Left cardiac atrium (tissue), 4 donors: Measurements from ENCODE around the gene FKBP4. TPM values are rescaled to one million over a fixed set of nuclear protein-coding genes. Genes with fewer than 3 reads are reported as not detected.
A peak's percentile ranks its signal among the peaks of the same experiment; 100 is the strongest.

Experiments
- ATAC-seq, 2 donors: fragments of 200-7000 bp; cut with Tn5 transposase; one replicate each; pipeline ENCODE4 v1.9.1; 2020; ENCODE audit warnings: mild to moderate bottlenecking in 2 of 2, moderate library complexity in 2 of 2
- DNase-seq: peaks from one replicate; pipeline ENCODE4 v3.0.0-alpha.2; 2020
- intact Hi-C, 2 donors: fragments of 100-400 bp; cut with DNase I; formaldehyde crosslinking; loops; one replicate each; pipeline versions ENCODE4 v1.14.1 to v1.15.1; 2022 to 2023
- total RNA-seq, 2 donors: library from RNA; stranded (reverse); fragmentation: NEBNext Ultra II Directional; extraction: Animal tissue kit (Norgen Biotek cat#: 25700); gene quantifications; one replicate each; pipeline ENCODE4 v1.2.1, GENCODE V29; 2021
- donor health status: DM: no; HTN: yes; CAD: no.
- donor health status: DM: no; HTN: yes; CAD: no; lungs with severe emphysema.
- donor health status: DM: yes; HTN: yes; CAD: no.
- donor health status: Dilated cardiomyopathy.

Gene FKBP4
- total RNA-seq, 2 donors from 2014 or later = 38.5 to 61.4 TPM

GRCh38 chr12:2805143-2805520 lies 10.4 kb downstream of the FKBP4 start:
- intact Hi-C loops = no loop called here
- no peak for ATAC-seq
- no peak for DNase-seq

DNA sequence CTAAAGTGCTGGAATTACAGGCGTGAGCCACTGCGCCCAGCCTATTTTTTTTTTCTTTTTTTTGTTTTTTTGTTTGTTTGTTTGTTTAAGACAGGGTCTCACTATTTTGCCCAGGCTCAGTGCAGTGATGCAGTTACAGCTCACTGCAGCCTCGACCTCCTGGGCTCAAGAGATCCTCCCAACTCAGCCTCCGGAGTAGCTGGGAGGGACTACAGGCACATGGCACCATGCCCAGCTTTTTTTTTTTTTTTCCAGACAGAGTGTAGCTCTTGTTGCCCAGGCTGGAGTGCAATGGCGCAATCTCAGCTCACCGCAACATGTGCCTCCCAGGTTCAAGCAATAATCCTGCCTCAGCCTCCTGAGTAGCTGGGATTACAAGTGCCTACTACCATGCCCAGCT lies 11.9 kb downstream of the FKBP4 start:
- DNase-seq = no peak
- intact Hi-C loops = no loop called here
- ATAC-seq = no peak

DNA sequence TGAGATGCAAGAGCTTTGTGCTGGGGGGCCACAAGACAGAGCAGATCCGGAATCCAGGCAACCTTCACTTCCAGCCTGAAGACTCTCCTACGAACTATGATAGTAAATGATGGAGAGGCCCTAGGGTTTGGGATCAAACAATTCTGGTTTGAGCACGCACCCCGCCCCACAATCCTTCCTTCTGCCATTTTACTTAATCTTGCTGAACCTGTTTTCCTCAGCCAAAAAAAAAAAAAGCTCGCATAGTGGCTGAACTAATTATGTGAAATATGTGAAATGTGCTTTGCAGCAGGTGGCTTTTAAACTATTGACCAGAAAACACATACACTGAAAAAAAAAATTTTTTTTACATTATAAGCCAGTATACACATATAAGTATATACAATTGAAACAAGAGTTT lies 17.0 kb downstream of the FKBP4 start:
- intact Hi-C loops = no loop called here
- DNase-seq = no peak

GRCh38 chr12:2812290-2813213 lies 17.8 kb downstream of the FKBP4 start, which contains the start of gene ITFG2:
TSS of gene ITFG2 (plus strand) at chr12:2812668. CDS start at chr12:2812761, 93 bp downstream.
- intact Hi-C loops = no loop called here
- ATAC-seq (peak; percentile 98 to 99), DNase-seq (peak; percentile 99)

More for the DNA sequence above, 17.0 kb downstream of the FKBP4 start:
- no peak for ATAC-seq

GRCh38 chr12:2813214-2814185 lies 18.7 kb downstream of the FKBP4 start:
- ATAC-seq (peak; percentile 36 to 67), DNase-seq (peak; percentile 45)
- intact Hi-C loops = no loop called here

DNA sequence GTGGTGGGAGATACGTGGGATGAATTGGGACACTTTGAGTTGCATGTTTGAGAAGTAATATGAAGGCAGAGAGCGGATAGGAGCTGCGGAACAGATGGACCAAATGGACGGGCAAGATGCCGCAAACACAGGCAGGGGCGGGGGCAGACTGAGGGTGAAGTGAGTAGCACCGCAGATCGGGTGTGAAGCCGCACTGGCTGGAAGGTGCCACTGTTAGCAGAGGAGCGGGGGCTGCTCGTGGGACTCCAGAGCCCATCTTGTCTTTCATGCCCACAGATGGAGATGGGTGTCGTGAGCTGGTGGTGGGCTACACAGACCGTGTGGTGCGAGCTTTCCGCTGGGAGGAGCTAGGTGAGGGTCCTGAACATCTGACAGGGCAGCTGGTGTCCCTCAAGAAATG lies 25.0 kb downstream of the FKBP4 start:
- ATAC-seq (no peak), DNase-seq (no peak)
- intact Hi-C loops = no loop called here

DNA sequence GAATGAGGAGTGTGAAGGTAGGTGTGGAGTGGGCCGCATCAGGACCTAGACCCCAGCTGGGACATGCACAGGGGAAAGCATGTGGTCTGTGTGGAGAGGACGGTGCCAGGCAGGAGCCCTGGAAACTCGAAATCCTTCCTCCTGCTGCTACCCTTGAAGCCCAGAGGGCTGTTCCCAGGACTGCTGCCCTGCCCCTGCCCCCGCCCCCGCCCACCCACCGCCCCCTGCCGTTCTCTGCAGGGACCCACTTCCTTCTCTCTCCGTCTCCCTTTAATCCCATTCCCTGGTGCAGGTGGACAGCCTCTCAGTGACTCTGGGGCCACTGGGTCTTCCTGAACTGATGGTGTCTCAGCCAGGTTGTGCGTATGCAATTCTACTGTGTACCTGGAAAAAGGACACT lies 25.7 kb downstream of the FKBP4 start:
- no peak for DNase-seq
- ATAC-seq = no peak
- intact Hi-C loops = no loop called here

GRCh38 chr12:2823483-2823882 lies 28.7 kb downstream of the FKBP4 start:
- ATAC-seq (no peak), DNase-seq (no peak)
- intact Hi-C loops = no loop called here

DNA sequence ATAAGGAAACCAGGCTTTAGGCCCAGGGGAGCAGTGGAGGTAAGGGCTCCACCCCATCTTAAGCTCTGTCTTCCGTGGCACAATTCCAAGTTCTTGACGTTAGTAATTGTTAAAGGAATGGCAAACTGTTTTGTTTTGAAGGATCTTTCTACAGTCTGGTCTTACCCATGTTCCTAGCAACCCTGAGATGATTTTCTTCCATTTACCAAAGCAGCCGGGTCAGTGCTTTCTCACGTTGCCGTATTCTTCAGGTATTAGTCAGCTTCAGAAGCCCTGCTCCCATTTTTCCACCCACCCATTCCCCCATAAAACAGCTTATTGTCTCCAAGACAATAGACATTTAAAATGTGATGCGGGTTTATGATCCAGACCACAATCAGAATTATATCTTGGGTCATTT lies 29.8 kb downstream of the FKBP4 start:
- DNase-seq = no peak
- ATAC-seq = no peak
- intact Hi-C loops = no loop called here

GRCh38 chr12:2825132-2825531 lies 30.4 kb downstream of the FKBP4 start:
- no peak for DNase-seq
- intact Hi-C loops = no loop called here
- no peak for ATAC-seq

DNA sequence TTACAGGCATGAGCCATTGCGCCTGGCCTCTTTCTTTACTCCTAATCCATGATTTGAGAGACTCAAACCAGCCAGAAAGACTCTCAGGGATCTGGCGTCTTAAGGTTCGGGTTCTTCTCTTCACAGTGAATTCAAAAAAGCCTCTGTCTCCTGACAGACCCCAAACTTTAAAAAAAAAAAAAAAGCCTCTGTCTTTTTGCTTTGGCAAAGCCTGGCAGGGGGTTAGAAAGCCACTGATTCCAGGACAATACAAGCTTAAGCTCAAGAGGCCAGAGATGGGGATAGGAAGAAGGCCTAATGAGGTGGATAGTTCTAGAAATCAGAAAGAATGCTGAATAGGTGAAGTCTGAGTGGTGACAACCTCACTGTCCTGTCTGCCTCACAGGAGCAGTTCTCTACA lies 31.3 kb downstream of the FKBP4 start:
- DNase-seq = no peak
- ATAC-seq = no peak
- intact Hi-C loops = no loop called here

DNA sequence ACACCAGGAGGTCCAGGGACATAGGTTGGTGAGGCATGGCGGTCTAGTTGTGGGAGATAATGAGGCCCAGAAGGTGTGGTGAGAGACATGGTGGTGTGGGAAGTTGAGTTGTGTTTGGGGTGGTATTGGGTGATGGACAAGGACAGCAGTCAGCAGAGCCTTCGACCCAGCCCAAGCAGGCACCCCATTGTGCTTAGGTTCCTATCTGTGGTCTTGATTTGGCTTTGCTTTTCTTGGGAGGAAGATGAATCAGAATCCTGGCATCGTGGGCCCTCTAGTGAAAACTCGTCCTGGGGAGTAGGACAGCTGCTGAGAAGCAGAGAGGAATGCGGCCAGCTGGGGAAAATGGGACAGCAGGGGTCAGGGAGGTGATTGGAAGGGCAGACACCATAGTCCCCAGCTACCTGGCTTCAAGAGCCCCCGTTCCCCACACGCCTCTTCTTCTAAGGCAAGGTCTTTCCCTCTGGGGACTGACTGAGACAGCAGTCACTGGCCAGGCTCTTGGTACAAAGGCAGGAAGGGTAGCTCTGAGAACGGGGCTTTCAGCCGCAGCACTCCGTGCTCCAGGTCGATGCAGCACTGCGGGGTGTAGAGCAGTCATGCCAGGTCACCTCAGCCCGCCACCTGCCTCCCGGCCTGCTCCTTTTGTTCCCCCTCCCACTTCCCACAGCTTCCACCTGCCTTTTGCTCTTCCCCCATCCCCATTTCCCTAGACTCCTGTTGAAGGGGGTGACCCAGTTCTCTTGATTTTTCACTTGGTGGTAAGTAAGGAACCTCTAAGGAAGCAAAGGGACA lies 32.1 kb downstream of the FKBP4 start:
- DNase-seq (no peak), ATAC-seq (no peak)
- intact Hi-C loops = no loop called here

GRCh38 chr12:2829275-2829674 lies 34.5 kb downstream of the FKBP4 start:
- no peak for DNase-seq
- intact Hi-C loops = no loop called here
- no peak for ATAC-seq

- DNase-seq = no peak
- intact Hi-C loops = no loop called here
- ATAC-seq = no peak
Measured at GRCh38 chr12:2832550-2833127, 37.9 kb downstream of the FKBP4 start.

DNA sequence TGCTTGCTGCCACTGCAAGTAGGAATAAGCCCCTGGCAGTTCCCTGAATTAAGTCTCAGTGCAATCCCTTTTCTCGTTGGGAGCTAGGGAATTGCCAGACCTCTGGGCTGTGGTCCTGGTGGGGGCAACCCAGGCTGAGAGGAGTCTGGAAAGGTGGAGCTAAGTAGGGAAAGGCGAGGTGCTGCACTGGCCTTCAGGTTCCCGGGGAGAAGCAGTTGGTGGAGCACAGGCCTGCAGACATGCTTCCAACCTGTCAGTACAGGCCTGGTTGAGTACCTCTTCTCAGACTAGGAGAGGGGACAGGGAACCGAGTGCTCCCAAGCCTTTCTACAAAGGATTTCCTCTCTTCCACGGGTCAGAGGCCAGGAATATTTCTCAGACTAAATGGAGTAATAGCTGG lies 38.6 kb downstream of the FKBP4 start:
- intact Hi-C loops = no loop called here
- no peak for DNase-seq
- no peak for ATAC-seq

DNA sequence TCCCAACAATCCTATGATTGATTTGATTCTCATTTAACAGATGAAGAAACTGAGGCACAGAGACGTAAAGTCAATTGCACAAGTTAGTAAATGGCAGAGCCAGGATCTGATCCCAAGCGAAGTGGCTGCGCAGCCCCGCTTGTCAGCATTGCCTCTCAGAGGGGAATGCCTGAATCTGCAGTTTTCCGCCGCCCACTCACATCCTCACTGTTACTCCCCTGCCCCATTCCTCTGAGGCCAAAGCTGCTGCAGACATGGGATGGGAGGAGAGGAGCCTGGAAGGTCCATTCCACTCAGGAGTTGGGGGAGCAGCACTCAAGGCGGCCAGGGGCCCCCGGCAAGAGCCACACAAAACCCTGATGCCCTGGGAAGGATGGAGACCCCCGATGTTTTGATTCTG lies 39.0 kb downstream of the FKBP4 start:
- intact Hi-C loops = no loop called here
- DNase-seq (no peak), ATAC-seq (peak; percentile 25 to 47)

GRCh38 chr12:2834581-2835491 lies 40.1 kb downstream of the FKBP4 start, which contains the start of gene NRIP2:
TSS of gene NRIP2 (minus strand) at chr12:2835035. CDS start at chr12:2834983, 52 bp downstream.
- intact Hi-C loops = no loop called here
- ATAC-seq (peak; percentile 71 to 80), DNase-seq (peak; percentile 50)
